Bronchial epithelial cell (primary cell): ENCODE measurements around the gene PMS1. TPM values are rescaled to one million over a fixed set of nuclear protein-coding genes. Genes with fewer than 3 reads are reported as not detected.

ENCODE experiments used
- DNase-seq: peaks from one replicate; pipeline ENCODE4 v3.0.0-alpha.2; 2010; ENCODE audit warnings: low read depth
- FAIRE-seq: peaks from 2 replicates; lab custom pipeline; 2011; peaks lifted over from hg19 to GRCh38; lab: Jason Lieb, UNC
- H3K27me3 ChIP-seq: 2 replicates; pipeline ENCODE4 v1.5.1; 2011; ENCODE audit warnings: low read length; ENCODE audit not compliant: control insufficient read depth, insufficient read depth
- H3K36me3 ChIP-seq: 2 replicates; pipeline ENCODE4 v1.5.1; 2011; ENCODE audit warnings: low read length; ENCODE audit not compliant: control insufficient read depth, insufficient read depth
- H3K4me3 ChIP-seq: 2 replicates; pipeline ENCODE4 v1.5.1; 2011; ENCODE audit warnings: mild to moderate bottlenecking, low read depth, low read length, control low read depth
- total RNA-seq: library from RNA; depleted of rRNA; stranded (reverse); fragments of >200 nt; gene quantifications from 2 replicates; pipeline ENCODE4 v1.2.1, GENCODE V29; 2014
- TF ChIP-seq, protein P1 (sequence below): IDR thresholded peaks from 2 replicates; pipeline ENCODE4 v1.5.1; 2011; ENCODE audit warnings: mild to moderate bottlenecking, moderate library complexity, low read length, control low read depth, inconsistent platforms; ENCODE audit not compliant: insufficient read depth, severe bottlenecking

PMS1 gene
- total RNA-seq, 1 donor from 2014 or later, result 22.6 TPM

DNA sequence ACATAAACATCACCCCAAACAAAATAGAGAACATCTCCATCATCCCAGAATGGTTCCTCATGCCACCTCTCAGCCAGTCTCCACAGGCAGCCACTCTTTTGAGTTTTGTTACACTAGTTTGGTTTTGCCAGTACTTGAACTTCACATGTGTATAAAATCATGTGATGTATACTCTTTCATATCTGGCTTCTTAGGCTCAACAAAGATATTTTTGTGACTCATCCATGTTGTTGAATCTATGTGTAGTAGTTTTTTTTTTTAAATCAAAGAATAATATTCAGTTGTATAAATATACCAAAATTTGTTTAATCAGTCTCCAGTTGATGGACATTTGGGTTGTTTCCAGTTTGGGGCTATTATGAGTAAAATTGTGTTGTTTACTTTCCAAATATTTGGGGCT, 75.9 kb downstream of the PMS1 start:
- FAIRE-seq (no peak), DNase-seq (peak; percentile 19)
- H3K4me3 ChIP-seq, result no peak overlapping the region
- H3K27me3 ChIP-seq, result no peaks in the 10 kb centered on the region
- TF ChIP-seq, protein P1, sequence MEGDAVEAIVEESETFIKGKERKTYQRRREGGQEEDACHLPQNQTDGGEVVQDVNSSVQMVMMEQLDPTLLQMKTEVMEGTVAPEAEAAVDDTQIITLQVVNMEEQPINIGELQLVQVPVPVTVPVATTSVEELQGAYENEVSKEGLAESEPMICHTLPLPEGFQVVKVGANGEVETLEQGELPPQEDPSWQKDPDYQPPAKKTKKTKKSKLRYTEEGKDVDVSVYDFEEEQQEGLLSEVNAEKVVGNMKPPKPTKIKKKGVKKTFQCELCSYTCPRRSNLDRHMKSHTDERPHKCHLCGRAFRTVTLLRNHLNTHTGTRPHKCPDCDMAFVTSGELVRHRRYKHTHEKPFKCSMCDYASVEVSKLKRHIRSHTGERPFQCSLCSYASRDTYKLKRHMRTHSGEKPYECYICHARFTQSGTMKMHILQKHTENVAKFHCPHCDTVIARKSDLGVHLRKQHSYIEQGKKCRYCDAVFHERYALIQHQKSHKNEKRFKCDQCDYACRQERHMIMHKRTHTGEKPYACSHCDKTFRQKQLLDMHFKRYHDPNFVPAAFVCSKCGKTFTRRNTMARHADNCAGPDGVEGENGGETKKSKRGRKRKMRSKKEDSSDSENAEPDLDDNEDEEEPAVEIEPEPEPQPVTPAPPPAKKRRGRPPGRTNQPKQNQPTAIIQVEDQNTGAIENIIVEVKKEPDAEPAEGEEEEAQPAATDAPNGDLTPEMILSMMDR, result no peak
- peaks cover 2% of the 10 kb centered on the region for H3K36me3 ChIP-seq

DNA sequence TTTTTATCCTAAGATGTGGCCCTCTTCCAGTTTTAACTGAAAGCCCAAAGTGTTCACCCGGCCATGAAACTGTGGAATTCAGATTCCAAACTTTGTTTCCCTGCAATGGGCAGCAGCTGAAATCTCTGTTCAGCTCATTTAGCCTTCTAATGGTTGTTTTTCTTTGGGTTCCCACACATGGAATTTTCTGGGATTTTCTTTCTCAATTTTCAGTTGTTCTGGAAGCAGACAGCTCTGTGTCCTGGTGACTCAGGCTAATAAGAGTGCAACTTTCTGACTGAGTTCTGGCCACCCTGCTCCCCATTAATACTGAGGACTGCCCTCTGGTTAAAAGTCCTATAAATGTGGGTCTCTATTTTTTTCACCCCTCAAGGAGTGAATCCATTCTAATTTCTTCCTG, 78.5 kb downstream of the PMS1 start:
- no peaks in the 10 kb centered on the region for H3K27me3 ChIP-seq
- FAIRE-seq (no peak), DNase-seq (no peak)
- H3K4me3 ChIP-seq, result no peak overlapping the region
- no peaks in the 10 kb centered on the region for H3K36me3 ChIP-seq
- TF ChIP-seq, protein P1, result no peak

DNA sequence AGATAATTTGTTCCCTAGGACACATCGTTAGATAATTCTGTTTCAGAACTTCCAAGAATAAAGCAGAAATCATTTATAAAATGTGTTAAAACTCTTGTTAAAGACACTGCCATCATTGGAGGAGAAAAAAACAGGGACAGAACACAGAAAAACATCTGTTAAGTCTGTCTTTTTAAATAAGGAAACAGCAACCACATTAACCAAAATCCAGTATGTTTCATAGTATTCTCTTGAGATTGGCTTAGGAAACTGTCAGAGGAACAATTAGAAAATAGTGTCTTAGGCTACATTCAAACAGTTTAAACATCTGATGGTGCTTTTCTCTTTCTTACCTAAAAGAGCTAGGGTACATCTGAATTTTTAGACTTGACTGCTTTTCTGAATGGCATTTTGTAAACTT, 81.6 kb downstream of the PMS1 start:
- DNase-seq (no peak), FAIRE-seq (no peak)
- TF ChIP-seq, protein P1, result no peak
- Histone ChIP-seq H3K4me3 (no peak overlapping the region), H3K27me3 (no peaks in the 10 kb centered on the region), H3K36me3 (no peaks in the 10 kb centered on the region)

DNA sequence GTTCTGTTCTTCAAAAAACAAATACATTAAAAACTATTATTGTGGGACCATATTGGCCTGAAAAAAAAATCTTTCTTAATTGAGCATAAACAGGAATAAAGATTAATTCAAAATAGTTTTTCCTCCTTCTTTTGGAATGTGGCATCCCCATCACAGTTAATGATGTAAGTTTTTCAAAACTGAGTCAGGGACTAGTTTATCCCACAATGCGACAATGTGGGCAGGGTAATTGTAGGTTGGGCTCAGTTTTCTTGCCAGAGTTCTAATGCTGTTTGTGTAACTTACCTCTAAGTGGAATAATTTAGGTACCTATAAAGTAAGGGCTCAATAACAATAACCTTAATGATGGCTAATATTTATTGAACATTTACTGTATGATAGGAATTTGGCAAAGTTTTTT, 82.0 kb downstream of the PMS1 start:
- no peak overlapping the region for H3K4me3 ChIP-seq
- H3K36me3 ChIP-seq, result no peaks in the 10 kb centered on the region
- no peaks in the 10 kb centered on the region for H3K27me3 ChIP-seq
- FAIRE-seq, result no peak
- DNase-seq, result no peak
- TF ChIP-seq, protein P1, result no peak

DNA sequence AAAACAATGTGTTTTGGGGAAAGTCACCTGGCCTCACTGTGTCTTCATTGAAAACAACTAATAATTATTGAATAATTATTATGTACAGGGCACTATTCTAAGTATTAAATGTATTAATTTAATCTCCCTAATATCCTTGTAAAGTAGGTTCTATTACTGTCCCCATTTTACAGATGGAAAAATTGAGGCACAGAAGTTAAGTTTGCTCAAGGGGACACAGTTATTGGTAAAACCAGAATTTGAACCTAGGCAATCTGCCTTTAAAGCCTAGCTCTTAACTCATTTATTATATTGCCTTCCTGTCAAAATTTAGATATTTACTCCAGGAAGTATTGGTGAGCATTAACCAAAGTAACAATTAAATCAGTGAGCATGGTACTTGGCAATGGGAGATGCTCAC, 84.6 kb downstream of the PMS1 start:
- Histone ChIP-seq H3K27me3 (no peaks in the 10 kb centered on the region), H3K36me3 (peaks cover 2% of the 10 kb centered on the region), H3K4me3 (no peak overlapping the region)
- no peak for DNase-seq
- TF ChIP-seq, protein P1, result no peak
- FAIRE-seq, result no peak

DNA sequence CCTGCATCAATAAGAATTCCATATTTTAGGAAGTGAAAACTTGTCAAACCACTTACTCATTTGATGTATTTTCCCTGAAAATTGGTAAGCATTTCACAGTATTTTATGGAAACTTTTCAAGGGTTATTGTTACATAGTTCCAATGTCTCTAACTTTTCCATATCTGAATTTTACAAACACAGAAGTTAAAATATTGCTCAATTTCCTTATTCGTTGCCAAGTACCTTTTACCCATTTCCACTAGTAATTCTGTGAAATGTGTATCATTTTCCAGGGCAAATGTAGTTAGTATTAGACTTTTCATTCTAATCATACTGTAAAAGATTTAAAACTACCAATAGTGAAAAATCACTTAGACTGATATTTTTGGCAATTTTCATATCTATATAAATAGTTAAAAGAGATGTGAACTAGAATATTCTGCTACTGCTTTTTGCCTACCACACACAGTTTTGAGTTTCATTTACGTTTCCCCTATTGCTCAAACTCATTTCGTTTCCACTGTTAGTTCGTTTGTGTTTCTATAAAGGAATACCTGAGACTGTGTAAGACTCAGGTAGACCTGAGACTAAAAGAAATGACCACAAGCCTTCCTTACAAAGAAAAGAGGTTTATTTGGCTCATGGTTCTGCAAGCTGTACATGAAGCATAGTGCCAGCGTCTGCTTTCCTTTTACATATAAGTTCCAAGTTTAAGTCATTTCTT, 86.3 kb downstream of the PMS1 start:
- no peaks in the 10 kb centered on the region for H3K27me3 ChIP-seq
- H3K4me3 ChIP-seq, result no peak overlapping the region
- peaks cover 2% of the 10 kb centered on the region for H3K36me3 ChIP-seq
- TF ChIP-seq, protein P1, result no peak
- FAIRE-seq, result no peak
- DNase-seq, result no peak
